ENCODE results near the gene LEF1.

Gene LEF1

DNA sequence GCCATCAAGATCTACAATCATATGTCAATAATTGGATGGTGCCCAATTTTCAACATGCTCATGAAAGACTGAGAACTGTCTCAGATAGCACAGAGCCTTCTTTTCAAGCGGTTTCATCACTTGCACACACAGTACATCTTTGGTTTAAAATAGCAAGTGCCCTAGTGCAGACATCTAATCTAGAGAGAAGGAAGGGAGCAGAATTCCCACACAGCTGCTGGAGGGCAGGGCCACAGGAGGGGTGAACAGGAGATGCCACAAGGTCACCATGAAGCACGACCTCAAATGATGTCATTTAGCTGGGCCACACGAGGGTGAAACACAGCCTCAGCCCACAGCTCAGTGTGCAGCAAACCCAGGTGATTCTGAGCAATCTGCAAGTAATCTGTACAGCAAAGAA is 24.3 kb downstream of the LEF1 start:
- DNase-seq, result no peak

DNA sequence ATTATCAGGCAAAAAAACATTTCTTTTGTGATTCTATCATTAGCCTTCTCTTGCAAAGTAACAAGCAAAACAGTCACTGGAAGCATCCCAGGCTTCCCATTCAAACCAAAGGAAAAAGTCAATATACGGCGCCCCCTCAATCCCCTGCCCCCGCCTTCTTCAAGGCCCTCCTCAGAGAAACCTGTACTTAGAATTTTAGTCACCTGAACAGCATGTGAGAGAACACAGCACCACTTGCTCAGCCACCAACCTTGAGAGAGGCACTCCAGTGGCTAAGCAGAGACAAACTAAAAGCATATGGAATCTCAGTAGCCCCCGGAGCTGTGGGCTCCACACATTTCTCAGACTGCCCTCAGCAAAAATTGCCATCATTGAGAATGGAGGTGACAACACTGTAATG is 25.2 kb downstream of the LEF1 start:
- DNase-seq, result no peak

- DNase-seq, result no peak
Measured at GRCh38 chr4:108142870-108143269, 25.9 kb downstream of the LEF1 start.

GRCh38 chr4:108141213-108141950 is 27.4 kb downstream of the LEF1 start:
- no peak for DNase-seq

- no peak for DNase-seq
Measured at GRCh38 chr4:108140328-108140727, 28.4 kb downstream of the LEF1 start.

DNA sequence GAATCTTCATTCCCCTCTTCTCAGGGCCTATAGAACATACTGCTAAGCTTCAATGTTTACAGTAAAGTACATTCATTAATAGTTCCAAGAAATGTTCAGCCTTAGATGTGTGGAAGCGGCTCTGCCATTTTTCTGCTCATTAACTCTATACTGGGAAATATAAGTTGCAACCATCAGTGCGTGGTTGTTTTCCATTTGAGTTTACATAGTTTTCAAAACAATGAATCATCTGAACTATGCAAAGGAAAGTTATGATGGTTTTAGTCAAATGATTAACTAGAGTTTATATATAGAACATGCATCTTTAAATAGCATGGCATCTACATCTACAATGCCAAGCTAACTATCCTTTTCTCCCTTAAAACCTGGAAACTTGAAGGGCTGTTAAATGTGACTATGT is 29.6 kb downstream of the LEF1 start:
- no peak for DNase-seq

DNA sequence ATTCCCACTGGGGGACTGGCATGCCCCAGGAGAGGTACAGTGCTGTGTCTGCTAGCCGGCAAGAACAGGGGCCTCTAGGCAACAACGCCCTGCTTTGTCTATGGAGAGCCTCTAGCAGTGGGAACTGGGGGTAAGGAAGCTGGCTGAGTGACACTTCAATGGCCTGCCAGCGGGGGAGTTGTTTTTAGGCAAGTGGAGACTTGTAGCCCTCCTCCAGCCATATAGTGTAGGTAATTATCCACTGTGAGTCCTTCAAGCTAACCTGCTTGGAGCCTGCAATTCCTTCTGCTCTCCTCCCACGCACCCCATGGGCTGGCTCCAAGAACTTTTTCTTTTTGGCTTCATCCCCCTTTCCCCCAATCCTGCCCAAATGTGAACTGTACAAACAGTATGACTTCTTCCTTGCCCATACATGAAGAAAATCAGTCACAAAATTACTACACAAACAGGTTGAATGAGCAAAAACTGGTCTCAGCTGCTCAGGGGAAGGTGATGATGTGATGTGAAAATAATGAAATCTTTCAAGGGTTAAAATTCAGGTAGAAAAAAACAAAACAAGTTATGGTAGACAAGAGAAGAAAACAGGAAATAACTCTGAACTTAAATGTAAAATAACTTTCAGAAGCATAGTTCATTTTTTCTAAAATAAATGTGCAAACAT is 33.1 kb downstream of the LEF1 start:
- no peak for DNase-seq

DNA sequence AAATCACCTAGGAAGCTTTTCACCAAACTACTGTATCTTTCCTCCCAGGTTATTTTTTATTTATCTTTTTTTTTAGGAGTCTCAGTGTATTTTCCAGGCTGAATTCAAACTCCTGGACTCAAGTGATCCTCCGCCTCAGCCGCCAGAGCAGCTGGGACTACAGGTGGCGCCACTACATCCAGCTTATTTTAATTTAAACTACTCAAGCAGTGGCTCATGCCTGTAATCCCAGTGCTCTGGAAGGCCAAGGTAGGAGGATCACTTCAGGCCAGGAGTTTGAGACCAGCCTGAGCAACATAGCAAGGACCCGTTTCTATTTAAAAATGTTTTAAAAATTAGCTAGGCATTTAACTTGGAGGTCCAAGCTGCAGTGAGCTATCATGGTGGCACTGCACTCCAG is 37.8 kb downstream of the LEF1 start:
- DNase-seq, result no peak

- no peak for DNase-seq
Measured at GRCh38 chr4:108129196-108129595, 39.5 kb downstream of the LEF1 start.

- DNase-seq, result no peak
Measured at GRCh38 chr4:108126806-108127205, 41.9 kb downstream of the LEF1 start.

DNA sequence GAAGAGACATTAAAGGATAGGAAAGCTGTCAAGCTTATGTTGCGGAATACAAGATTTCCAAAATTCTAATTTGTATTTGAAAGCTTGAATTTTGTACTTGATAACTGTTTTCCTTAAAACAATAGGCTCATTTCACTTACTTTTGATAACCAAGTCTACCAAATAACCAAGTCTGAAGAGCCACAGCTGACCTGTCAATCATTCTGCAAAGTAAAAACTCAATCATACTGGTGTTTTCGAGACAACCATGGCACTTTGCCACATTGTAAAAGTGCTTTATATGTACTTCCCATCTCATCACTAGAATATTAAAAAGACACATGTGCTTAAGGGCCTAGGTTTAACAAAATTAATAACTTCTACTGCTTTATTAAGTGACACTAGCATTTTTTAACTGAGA is 47.9 kb downstream of the LEF1 start:
- DNase-seq, result no peak

GRCh38 chr4:108119199-108119800 is 49.4 kb downstream of the LEF1 start:
- DNase-seq, result no peak

DNA sequence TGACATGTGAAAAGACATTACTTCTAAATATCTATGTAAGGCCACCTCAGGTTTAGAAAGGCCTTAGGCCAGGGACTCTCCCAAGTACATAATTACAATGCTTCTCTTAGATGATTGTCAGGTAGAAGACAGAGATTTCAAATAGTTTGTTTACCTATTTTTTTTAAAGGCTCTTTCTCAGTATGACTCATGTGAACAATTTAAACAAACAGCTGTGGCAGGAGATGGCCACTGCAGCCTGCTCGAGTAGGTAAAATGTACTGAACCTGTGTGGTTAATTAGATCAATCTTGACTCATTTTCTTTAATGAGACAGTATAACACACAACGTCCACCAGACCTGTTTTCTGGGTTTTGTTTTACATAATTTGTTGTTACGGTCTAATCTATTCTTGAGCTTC is 50.2 kb downstream of the LEF1 start:
- DNase-seq, result no peak

DNA sequence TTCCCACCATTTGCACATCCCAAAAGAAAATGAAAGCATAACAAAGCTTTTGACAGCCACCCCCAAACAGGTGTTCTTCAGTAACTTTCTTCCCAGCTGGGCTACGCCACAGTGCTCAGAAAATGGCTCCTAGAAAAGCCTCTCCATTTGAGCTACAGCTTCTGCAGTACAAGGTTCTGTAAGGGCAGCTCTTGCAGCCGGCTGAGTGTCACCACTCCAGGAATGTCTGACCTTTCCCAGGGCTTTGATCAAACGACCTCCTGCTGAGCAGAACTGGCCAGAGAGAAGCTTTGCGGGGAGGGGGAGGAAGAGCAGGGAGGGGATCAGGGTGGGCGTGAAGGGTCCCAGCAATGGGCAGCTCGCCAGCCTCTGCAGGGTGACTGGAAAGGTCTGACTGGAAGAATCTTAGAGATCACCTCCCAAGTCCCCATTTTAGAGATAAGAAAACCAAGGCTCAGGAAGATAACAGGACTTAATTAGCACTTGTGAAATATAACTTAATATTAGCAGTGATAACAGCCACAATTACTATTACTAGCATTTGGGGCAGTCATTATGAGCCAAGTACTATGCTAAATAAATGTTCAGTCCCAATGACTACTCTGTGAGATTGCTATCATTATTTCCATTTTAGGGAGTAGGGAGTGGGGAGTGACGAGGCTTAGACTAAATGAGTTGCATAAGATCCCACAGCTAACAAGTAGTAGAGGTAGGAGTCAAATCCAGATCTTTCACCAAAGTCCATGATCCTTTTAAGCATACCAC is 51.1 kb downstream of the LEF1 start:
- no peak for DNase-seq

DNA sequence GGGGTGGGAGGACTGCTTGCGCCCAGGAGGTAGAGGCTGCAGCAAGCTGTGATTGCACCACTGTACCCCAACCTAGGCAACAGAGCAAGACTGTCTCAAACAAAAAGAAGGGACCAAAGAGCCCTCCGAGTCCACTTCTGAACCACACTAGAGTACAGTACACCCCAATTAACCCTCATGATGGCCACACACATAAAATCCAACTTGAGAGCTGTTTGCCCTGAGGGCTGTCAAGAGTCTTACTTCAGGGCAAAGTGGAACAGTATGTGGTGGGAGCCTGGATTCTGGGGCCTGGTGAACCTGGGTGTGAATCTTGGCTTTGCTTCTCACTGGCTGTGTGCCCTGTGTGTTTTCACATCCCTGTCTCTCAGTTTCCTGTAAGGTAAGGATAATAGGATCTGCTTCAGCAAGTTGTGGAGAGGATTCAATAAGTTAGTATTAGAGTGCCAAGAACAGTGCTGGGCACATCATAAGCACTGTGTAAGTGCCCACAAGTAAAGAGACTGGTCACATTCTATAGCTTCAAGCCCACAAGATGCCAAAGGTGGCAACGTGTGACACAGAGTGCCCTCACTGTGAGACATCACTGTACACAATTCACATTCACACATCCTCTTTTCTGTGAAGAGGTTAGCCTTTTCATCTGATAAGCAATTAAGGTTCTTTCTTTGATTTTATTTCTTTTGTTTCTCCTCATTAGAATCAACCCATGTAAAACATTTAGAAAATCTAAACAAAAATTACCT is 52.1 kb downstream of the LEF1 start:
- no peak for DNase-seq

DNA sequence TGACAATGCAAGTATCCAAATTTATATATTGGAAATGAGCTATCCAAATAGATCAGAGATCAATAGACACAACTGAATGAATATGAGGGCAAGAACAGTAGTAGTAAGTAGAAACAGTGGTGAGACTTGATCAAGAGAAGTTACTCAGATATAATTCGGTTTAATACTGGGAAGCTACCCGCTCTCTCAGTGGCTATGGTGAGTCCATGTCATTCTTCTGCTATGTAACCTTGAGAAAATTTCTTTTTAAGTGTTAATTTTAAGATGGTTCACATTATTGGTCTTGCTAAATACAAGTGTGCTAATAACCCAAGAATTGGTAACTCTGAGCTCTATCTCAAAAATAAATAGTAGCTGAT is 53.6 kb downstream of the LEF1 start:
- DNase-seq, result no peak

- DNase-seq, result no peak
Measured at GRCh38 chr4:108114503-108114902, 54.2 kb downstream of the LEF1 start.

DNA sequence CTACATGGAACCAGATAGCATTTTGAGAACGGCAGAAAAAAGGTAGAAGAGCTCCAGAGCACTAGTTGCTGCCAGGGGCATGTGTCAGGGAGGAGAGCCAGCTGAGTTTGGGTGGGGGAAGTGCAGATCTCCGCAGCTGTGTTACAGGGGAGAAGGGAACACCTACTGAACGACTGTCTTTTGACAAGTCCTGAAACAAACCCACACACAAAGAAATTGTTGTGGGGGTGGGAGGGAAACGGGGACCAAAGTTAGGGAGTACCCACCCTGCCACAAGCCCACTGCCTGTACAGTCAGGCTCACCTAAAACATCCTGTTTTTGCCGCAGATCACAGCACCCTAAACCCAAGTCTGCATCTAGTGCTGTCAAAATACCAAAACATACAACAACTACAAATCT is 55.5 kb downstream of the LEF1 start:
- DNase-seq, result no peak

- DNase-seq, result no peak
Measured at GRCh38 chr4:108111781-108112180, 57.0 kb downstream of the LEF1 start.

DNA sequence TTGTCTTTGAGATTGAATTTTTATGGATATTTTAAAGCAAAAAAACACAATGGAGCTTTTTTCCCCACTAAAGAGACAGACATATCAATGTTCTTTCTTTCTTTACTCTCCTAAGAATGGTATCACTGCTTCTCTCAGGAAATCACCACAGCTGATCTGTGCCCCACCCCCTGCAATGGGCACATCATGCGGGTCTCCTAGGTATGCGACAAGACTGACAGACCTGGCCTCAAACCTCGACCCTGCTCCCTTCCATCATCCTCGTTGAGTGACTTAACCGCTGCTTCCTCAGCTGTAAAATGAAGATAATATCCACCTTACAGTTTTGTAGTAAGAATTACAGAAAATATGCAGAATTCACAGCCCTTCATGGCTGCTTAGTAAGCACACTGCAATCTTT is 58.3 kb downstream of the LEF1 start:
- DNase-seq, result no peak

DNA sequence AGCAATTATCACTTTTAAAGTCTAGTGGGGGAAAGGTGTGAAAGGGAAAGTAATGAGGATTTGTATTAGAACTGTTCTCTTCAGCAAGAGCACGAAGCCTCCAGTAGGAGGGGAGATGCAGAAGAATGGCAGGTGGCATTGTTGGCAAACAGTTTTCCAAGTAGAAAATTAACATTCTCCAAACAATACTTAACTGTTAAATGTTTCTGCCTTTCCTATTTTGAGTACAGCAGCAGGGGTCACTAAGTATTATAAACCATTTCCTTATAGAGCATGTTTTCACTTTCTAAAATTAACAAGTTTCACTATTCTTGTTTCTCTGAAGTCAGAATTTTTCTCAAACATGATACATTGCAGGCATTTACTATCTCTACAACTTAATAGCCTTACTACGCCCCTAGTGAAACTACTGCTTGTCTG is 58.7 kb downstream of the LEF1 start:
- no peak for DNase-seq

DNA sequence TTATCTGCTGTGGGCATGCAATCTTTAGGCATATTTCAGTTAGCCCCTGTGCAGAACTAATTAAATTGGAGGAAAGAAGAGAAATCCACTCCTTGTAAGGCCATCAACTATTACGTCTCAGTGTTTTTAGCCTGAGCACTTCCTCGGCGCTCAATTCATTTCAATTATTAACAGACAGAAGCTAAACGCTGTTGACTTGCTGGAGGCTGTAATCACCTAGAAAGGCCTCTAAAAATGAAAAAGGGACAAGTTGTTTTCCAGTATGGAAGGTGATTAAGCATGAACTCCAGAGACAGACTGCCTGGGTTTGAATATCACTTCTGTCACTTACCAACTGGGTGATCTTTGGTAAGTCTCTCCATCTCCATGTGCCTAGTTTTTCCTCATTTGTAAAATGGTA is 59.6 kb downstream of the LEF1 start:
- no peak for DNase-seq
